HG03575 (cell line): Measurements from ENCODE around the gene LUZP1.

ENCODE experiments used
- ATAC-seq: cut with Tn5 transposase; IDR thresholded peaks from one replicate; pipeline ENCODE4 v1.9.1; 2021; ENCODE audit not compliant: unreplicated experiment, insufficient number of reproducible peaks, low FRiP score; ENCODE audit errors: extremely low read depth

The LUZP1 gene

DNA sequence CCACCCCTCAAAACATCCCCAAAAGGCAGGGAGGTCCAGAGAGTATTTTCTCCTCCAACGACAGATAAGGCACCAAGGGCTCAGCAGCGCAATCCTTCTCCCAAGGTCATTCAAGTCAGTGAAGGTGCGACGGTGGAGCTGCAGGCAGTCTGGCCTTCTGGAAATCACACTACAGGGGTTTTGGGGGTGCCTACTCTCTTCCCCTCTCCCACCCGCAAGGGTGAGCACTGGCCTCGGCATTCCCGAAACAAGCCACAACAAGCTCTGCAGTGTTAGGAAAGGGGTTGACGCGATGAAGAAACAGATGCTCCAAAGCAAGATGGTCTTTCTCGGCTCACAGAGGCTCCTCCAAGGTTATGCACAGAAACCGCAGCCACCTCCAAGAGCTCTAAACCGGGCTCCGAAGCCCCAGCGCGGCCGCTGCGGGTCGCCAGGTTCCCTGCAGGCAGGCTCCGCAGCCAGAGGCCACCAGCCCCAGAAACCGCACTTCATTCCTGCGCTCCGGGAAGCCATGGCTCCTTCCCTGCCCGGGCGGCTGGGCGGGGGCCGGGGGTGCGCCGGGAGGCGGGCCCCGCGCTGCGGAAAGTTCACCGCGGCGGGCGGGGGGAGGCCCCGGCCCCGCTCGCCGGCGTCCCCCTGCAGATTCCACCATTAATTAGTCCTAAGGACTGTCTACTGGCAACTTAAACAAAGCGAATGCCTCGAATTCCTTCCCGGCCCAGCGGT, 1.1 kb downstream of the LUZP1 start:
- no peak for ATAC-seq

- no peak for ATAC-seq
Measured at GRCh38 chr1:23166854-23167253, 1.8 kb downstream of the LUZP1 start.

GRCh38 chr1:23163395-23163794, 5.3 kb downstream of the LUZP1 start:
- no peak for ATAC-seq

DNA sequence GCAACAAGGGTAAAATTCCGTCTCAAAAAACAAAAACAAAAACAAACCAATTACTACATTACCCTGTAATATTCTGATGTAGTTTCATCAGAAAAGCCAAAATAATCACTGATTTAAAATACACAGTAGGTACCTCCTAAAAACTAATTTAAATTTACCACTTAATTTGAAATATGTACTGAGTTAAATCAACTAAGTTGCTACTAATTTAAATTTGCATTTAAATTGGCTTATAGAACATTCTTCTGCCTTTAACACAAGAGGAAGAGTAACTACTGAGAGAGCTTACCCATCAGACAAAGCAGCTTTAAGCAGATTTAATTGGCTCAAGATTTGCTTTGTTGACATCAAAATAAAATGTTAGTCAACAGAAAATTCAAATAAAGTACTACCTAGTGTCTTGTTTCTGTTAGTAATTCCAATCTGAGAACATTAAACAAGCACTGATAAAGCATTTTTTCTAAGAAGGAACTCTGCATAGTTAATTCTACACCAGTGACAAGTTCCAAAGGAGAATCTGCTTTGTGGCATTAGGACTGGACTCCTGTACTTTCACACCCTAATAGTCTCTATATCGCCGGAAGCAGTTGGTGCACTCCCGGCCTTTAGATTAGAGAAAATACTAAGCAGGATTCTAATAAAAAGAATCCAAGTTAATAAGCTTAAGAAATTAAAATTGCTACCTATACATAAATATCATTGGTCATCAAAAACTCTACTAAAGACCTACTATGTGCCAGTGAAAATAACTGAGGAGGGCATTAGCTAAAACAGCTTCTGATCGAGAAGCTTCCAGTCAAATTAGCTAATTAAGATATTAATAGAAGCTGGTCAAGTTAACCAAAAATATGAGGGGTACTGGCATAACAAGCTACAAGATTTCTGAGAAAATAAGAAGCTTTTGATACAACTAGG, 8.4 kb downstream of the LUZP1 start:
- ATAC-seq, result no peak

- no peak for ATAC-seq
Measured at GRCh38 chr1:23156940-23157339, 11.7 kb downstream of the LUZP1 start.

- no peak for ATAC-seq
Measured at GRCh38 chr1:23152966-23153684, 15.5 kb downstream of the LUZP1 start.

DNA sequence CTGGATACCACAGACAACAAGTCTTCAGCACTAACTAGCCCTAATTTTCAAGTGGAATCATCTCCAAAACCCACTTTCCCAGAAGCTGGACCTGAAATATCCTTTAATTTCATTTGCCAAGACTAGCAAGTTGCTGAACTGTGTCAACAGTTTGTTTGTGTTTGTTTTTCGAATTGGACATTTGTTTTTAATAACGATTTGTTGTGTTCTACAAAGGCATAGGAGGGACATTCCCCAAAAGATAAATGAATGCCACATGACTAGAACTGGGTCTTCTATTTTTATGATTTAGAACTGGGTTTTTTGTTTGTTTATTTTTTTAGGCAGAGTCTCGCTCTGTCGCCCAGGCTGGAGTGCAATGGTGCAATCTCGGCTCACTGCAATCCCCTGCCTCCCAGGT, 17.9 kb downstream of the LUZP1 start:
- no peak for ATAC-seq

DNA sequence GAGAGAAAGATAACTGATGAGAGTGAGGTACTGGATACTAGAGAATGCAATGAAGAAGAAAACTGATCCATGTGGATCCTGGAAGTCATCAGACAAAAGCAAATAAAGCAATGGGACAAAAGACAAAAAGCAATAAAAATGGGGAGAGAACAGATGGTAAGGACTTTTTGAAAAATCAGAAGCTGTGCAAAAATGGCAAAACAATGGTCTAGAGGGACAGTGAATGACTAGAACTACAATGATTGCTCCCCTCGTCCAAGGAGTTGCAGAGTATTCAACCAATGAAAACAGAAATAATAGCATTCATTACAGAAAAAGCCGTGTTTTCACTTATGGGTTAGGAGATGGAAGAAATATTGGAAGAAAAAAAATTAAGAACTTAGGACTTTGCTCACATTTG, 18.5 kb downstream of the LUZP1 start:
- no peak for ATAC-seq

- no peak for ATAC-seq
Measured at GRCh38 chr1:23149114-23149513, 19.5 kb downstream of the LUZP1 start.

GRCh38 chr1:23148084-23148483, 20.6 kb downstream of the LUZP1 start:
- no peak for ATAC-seq

DNA sequence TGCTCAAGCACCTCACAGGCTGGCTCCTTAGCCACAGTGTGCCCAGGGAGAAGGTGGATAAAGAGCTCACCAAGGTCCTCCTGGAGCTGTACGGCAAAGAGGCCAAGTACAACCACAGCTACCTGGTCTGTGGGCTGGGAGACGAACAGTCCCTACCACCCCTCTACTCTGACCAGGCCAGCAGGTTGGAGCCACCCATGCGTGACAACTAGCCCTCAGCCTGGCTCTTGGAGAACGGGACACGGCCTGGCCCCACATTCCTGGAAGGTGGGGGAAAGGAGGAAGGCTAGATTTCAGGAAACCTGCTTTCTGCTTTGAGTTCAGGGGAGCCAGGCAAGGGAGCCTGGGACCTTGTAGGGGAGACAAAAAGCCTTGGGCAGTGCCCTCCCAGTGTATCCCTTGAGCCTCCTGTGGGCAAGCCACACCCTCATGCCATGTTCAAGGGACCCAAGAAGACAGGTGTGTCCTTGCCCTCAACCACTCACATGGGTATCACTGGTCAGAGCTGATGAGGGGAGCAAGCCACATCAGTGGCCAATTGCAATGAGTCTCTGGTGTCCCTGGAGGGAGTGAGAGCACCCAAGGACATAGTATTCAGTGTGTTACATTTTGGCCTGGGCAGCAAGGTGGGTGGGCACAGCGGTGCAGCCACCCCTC, 27.6 kb downstream of the LUZP1 start:
- no peak for ATAC-seq

GRCh38 chr1:23135268-23135667, 33.4 kb downstream of the LUZP1 start:
- ATAC-seq, result no peak

DNA sequence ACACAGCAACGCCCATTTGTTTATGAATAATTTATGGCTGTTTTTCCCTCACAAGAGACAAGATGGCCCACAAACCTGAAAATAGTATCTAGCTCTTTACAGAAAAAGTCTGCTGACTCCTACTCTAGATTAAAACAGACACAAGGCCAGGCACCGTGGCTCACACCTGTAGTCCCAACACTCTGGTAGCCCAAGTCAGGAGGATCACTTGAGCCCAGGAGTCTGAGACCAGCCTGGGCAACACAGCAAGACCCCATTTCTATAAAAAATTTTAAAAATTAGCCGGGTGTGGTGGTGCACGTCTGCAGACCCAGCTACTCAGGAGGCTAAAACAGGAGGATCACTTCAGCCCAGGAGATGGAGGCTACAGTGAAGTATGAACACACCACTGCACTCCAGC, 34.6 kb downstream of the LUZP1 start:
- no peak for ATAC-seq

- ATAC-seq, result no peak
Measured at GRCh38 chr1:23133587-23133986, 35.1 kb downstream of the LUZP1 start.

- no peak for ATAC-seq
Measured at GRCh38 chr1:23132033-23132432, 36.6 kb downstream of the LUZP1 start.

DNA sequence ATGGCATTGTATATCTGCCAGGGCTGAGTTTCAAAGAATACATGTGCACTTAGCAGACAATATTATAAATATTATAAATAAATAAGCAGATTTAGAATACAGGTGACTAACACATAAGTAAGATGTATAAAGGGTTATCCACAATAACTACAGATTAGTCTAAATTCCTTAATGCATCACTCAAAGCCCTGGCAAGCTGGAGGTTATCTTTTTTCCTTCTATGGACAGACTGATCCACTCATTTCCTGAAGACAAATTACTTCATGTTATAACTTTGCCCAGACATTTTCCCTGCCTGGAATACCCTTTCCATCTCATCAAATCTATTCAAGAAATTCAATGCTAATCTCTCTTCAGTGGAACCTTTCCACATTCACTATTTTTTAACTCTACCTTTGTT, 38.8 kb downstream of the LUZP1 start:
- no peak for ATAC-seq

DNA sequence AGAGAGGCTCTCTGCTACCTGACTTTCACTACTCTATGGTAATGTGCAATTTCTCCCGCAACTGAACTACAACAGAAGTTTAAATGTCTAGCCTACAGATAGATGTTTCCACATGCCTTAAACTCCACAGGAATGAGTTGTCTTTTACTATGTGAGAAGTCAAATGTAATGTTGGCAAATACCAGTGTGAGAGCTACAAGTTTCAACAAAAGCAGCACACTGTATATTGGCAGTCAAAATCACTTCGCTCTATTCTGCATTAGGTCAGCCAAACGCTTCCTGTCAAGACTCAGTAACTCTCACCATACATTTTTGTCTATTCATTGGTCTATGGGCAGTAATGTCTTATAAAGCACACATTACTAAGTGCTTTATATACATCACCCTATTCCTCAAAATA, 41.9 kb downstream of the LUZP1 start:
- ATAC-seq, result no peak

DNA sequence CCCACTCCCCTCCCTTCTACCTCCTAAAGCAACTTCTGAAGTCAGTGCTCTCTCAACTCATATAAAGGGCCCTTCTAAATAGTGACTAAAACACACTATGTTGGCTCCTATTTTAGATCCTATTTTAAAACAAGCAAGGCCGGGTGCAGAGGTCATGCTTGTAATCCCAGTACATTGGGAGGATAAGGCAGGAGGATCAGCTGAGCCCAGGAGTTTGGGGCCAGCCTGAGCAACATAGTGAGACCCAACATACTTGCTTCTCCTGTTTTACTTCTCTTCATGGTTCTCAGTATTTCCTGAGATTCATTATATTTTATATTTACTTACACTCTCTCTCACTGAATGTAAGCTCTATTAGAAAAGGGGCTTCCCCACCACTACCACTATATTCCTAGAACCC, 42.5 kb downstream of the LUZP1 start:
- no peak for ATAC-seq

GRCh38 chr1:23125489-23125888, 43.2 kb downstream of the LUZP1 start:
- no peak for ATAC-seq
